Measurements from ENCODE around the gene CDC27. TPM values are rescaled to one million over a fixed set of nuclear protein-coding genes. Genes with fewer than 3 reads are reported as not detected.
"Not testable (repeated sequence)": the region's sequence is repeated elsewhere in the genome, so short reads cannot be mapped to it uniquely, and the experiment has no call there.

CDC27 gene
- polyA plus RNA-seq, 3 donors: 19.7 to 52.0 (median 33.0) TPM

DNA sequence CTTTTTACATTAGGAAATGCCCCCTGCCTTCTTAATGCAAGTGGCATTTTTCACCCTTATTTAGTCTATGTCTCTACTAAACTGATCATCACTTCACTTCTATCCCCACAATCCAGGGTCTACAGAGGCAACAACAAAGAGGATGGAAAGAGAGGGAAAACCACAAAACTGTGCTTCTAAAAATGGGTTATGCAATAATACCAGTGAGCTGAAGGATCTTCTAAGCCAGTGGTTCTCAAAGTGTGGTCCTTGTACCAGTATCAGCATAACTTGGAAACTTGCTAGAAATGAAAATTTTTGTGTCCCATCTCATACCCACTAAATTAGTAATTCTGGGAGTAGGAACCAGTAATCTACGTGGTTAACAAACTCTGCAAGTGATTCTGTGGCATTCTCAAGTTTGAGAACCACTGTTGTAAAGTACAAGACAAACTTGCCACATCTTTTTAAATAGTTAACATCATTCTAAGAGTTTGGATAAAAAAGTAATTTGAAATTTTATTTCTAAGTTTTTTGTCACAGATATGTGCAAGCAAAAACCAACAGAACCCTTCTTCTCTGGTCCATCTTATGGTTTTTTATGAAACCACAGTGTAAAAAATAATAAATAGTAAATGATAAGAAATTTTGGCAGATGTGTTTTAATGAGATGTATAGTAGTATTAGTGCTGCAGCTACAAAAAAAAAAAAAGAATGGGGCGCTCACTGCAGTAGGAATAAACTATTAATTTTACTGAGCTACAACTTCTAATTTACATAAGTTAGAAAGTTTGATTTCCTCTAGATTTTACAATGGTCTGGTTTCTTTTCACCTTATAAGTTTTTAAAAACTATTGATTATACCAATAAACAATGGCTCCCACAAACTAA is 16.2 kb downstream of the CDC27 start:
- WGBS (ENCODE audit: insufficient coverage): no CpG with 5 or more reads among the region's 2 CpGs
- peaks cover 85% of the 10 kb centered on the region for H4K20me1 ChIP-seq (ENCODE audit: insufficient read depth, low read length)
- peaks cover 5 to 16% of the 10 kb centered on the region in 2 donors for H3K4me1 ChIP-seq (ENCODE audit: control insufficient read depth in 1 of 2, insufficient read depth in 2 of 2, low read length in 2 of 2)
- Mint-ChIP-seq H3K4me3 (no peak overlapping the region), H3K36me3 (peaks cover 43 to 67% of the 10 kb centered on the region in 2 donors), H3K27me3 (ENCODE audit: low read depth in 3 of 3) (no peaks in the 10 kb centered on the region), H3K9me3 (peaks cover 0 to 4% (median 2%) of the 10 kb centered on the region in 7 donors), H3K27ac (peak overlapping the region in 1 of 7 donors; percentile 18), H3K4me1 (peaks cover 18% of the 10 kb centered on the region)
- TF ChIP-seq, protein P1, sequence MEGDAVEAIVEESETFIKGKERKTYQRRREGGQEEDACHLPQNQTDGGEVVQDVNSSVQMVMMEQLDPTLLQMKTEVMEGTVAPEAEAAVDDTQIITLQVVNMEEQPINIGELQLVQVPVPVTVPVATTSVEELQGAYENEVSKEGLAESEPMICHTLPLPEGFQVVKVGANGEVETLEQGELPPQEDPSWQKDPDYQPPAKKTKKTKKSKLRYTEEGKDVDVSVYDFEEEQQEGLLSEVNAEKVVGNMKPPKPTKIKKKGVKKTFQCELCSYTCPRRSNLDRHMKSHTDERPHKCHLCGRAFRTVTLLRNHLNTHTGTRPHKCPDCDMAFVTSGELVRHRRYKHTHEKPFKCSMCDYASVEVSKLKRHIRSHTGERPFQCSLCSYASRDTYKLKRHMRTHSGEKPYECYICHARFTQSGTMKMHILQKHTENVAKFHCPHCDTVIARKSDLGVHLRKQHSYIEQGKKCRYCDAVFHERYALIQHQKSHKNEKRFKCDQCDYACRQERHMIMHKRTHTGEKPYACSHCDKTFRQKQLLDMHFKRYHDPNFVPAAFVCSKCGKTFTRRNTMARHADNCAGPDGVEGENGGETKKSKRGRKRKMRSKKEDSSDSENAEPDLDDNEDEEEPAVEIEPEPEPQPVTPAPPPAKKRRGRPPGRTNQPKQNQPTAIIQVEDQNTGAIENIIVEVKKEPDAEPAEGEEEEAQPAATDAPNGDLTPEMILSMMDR (IDR thresholded peaks at IDR 0.05): no peak
- no peak for DNase-seq
- intact Hi-C loops (cut with micrococcal nuclease): no loop called here
- no peak overlapping the region for H3K4me2 ChIP-seq (replicated peaks; ENCODE audit: extremely low read depth, low read length, poor library complexity, severe bottlenecking)
- H3K79me2 ChIP-seq (ENCODE audit: insufficient read depth, low read length): peaks cover 91% of the 10 kb centered on the region
- H3K27me3 ChIP-seq (ENCODE audit: control insufficient read depth in 2 of 2, insufficient read depth in 2 of 2, low read length in 2 of 2): no peaks in the 10 kb centered on the region
- peaks cover 47 to 81% of the 10 kb centered on the region in 2 donors for H3K36me3 ChIP-seq (replicated peaks in 1 of 2; ENCODE audit: control insufficient read depth in 1 of 2, insufficient read depth in 2 of 2, low read length in 2 of 2)
- H2AFZ ChIP-seq (ENCODE audit: insufficient read depth, low read depth, low read length, poor library complexity, severe bottlenecking): no peak overlapping the region
- no peak overlapping the region for H3K4me3 ChIP-seq (replicated peaks in 1 of 3; ENCODE audit: low read depth in 2 of 3, low read length in 3 of 3)
- peak overlapping the region in 1 of 2 donors; percentile 44 for H3K27ac ChIP-seq (ENCODE audit: low read depth in 1 of 2, low read length in 2 of 2)
- H3K9me3 ChIP-seq (replicated peaks in 1 of 2; ENCODE audit: control insufficient read depth in 1 of 2, insufficient read depth in 1 of 2, low read length in 2 of 2): no peaks in the 10 kb centered on the region
- H3K9ac ChIP-seq (ENCODE audit: insufficient read depth, low read length, poor library complexity, severe bottlenecking): no peak overlapping the region

DNA sequence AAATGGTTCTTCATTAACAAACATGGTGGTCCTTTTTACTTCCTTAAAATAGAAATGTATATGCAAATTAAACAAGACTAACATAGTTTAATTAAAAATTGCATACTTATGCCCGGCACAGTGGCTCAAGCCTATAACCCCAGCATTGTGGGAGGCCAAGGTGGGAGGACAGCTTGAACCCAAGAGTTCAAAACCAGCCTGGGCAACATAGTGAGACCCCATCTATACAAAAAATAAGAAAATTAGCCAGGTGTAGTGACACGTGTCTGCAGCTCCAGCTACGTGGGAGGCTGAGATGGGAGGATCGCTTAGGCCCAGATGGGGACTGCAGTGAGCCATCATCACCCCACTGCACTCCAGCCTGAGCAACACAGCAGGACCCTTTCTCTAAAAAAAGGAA is 18.4 kb downstream of the CDC27 start:
- intact Hi-C loops (cut with micrococcal nuclease): no loop called here
- no peak overlapping the region for H3K4me3 Mint-ChIP-seq
- Histone ChIP-seq H3K27me3 (ENCODE audit: control insufficient read depth in 2 of 2, insufficient read depth in 2 of 2, low read length in 2 of 2) (no peaks in the 10 kb centered on the region), H3K4me3 (replicated peaks in 1 of 3; ENCODE audit: low read depth in 2 of 3, low read length in 3 of 3) (no peak overlapping the region), H3K4me1 (ENCODE audit: control insufficient read depth in 1 of 2, insufficient read depth in 2 of 2, low read length in 2 of 2) (peaks cover 5 to 16% of the 10 kb centered on the region in 2 donors), H3K4me2 (replicated peaks; ENCODE audit: extremely low read depth, low read length, poor library complexity, severe bottlenecking) (no peak overlapping the region), H3K27ac (ENCODE audit: low read depth in 1 of 2, low read length in 2 of 2) (peak overlapping the region in 1 of 2 donors; percentile 11), H4K20me1 (ENCODE audit: insufficient read depth, low read length) (peaks cover 63% of the 10 kb centered on the region), H3K36me3 (replicated peaks in 1 of 2; ENCODE audit: control insufficient read depth in 1 of 2, insufficient read depth in 2 of 2, low read length in 2 of 2) (peaks cover 53 to 81% of the 10 kb centered on the region in 2 donors), H3K79me2 (ENCODE audit: insufficient read depth, low read length) (peaks cover 77% of the 10 kb centered on the region), H3K9ac (ENCODE audit: insufficient read depth, low read length, poor library complexity, severe bottlenecking) (no peak overlapping the region), H3K9me3 (replicated peaks in 1 of 2; ENCODE audit: control insufficient read depth in 1 of 2, insufficient read depth in 1 of 2, low read length in 2 of 2) (no peaks in the 10 kb centered on the region), H2AFZ (ENCODE audit: insufficient read depth, low read depth, low read length, poor library complexity, severe bottlenecking) (no peak overlapping the region)
- H3K36me3 Mint-ChIP-seq: peaks cover 51 to 68% of the 10 kb centered on the region in 2 donors
- peaks cover 18% of the 10 kb centered on the region for H3K4me1 Mint-ChIP-seq
- WGBS (ENCODE audit: insufficient coverage): no CpG with 5 or more reads among the region's 4 CpGs
- H3K9me3 Mint-ChIP-seq: peaks cover 0 to 4% (median 2%) of the 10 kb centered on the region in 7 donors
- H3K27me3 Mint-ChIP-seq (ENCODE audit: low read depth in 3 of 3): no peaks in the 10 kb centered on the region
- H3K27ac Mint-ChIP-seq: peak overlapping the region in 1 of 7 donors; percentile 33
- DNase-seq: no peak
- TF ChIP-seq, protein P1 (IDR thresholded peaks at IDR 0.05): no peak

DNA sequence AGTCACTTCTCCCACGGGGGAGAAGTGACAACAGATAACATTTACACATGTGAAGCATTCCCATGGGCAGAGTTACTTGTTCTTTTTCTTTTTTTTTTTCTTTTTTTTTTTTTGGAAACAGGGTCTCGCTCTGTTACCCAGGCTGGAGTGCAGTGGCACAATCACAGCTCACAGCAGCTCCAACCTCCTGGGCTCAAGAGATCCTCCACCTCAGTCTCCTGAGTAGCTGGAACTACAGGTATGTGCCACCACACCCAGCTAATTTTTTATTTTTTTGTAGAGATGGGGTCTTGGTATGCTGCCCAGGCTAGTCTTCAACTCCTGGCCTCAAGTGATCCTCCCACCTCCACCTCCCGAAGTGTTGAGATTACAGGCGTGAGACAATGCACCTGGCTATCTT is 20.2 kb downstream of the CDC27 start:
- H3K27ac ChIP-seq (ENCODE audit: low read depth in 1 of 2, low read length in 2 of 2); H2AFZ ChIP-seq (ENCODE audit: insufficient read depth, low read depth, low read length, poor library complexity, severe bottlenecking); H3K4me1 Mint-ChIP-seq; H3K4me3 ChIP-seq (replicated peaks in 1 of 3; ENCODE audit: low read depth in 2 of 3, low read length in 3 of 3); H3K9me3 Mint-ChIP-seq; H3K4me2 ChIP-seq (replicated peaks; ENCODE audit: extremely low read depth, low read length, poor library complexity, severe bottlenecking); H3K9ac ChIP-seq (ENCODE audit: insufficient read depth, low read length, poor library complexity, severe bottlenecking); H3K27me3 Mint-ChIP-seq (ENCODE audit: low read depth in 3 of 3); H3K27me3 ChIP-seq (ENCODE audit: control insufficient read depth in 2 of 2, insufficient read depth in 2 of 2, low read length in 2 of 2); intact Hi-C loops (cut with micrococcal nuclease); H3K4me1 ChIP-seq (ENCODE audit: control insufficient read depth in 1 of 2, insufficient read depth in 2 of 2, low read length in 2 of 2); DNase-seq; H3K9me3 ChIP-seq (replicated peaks in 1 of 2; ENCODE audit: control insufficient read depth in 1 of 2, insufficient read depth in 1 of 2, low read length in 2 of 2); H3K4me3 Mint-ChIP-seq: not testable (repeated sequence)
- Histone ChIP-seq H3K36me3 (replicated peaks in 1 of 2; ENCODE audit: control insufficient read depth in 1 of 2, insufficient read depth in 2 of 2, low read length in 2 of 2) (peaks cover 64 to 82% of the 10 kb centered on the region in 2 donors), H4K20me1 (ENCODE audit: insufficient read depth, low read length) (peaks cover 45% of the 10 kb centered on the region), H3K79me2 (ENCODE audit: insufficient read depth, low read length) (peaks cover 67% of the 10 kb centered on the region)
- Mint-ChIP-seq H3K36me3 (peaks cover 55 to 71% of the 10 kb centered on the region in 2 donors), H3K27ac (peak overlapping the region in 1 of 7 donors; percentile 46)
- WGBS (ENCODE audit: insufficient coverage): no CpG with 5 or more reads among the region's 4 CpGs
